Immature natural killer cell (primary cell): ENCODE measurements around the gene PPP1CC. TPM values are rescaled to one million over a fixed set of nuclear protein-coding genes. Genes with fewer than 3 reads are reported as not detected.
"Not testable (repeated sequence)": the region's sequence is repeated elsewhere in the genome, so short reads cannot be mapped to it uniquely, and the experiment has no call there.

ENCODE experiments used
- DNase-seq, 3 donors: peaks; one replicate each; pipeline ENCODE4 v3.0.0; 2022; ENCODE audit warnings: mixed read lengths in 1 of 3
- H3K27ac Mint-ChIP-seq, 6 donors: one replicate each; pipeline ENCODE4 v1.8.0; 2020; ENCODE audit warnings: mixed read lengths in 6 of 6, mild to moderate bottlenecking in 5 of 6, inconsistent platforms in 4 of 6, moderate library complexity in 3 of 6
- H3K27me3 Mint-ChIP-seq, 3 donors: one replicate each; pipeline ENCODE4 v1.8.0; 2020 to 2021; ENCODE audit warnings: low read depth in 3 of 3, mild to moderate bottlenecking in 3 of 3, mixed read lengths in 3 of 3, moderate library complexity in 3 of 3, inconsistent platforms in 1 of 3
- H3K36me3 Mint-ChIP-seq, 3 donors: one replicate each; pipeline ENCODE4 v1.8.0; 2020; ENCODE audit warnings: mixed read lengths in 3 of 3, inconsistent platforms in 2 of 3, mild to moderate bottlenecking in 2 of 3
- H3K4me1 Mint-ChIP-seq, 2 donors: one replicate each; pipeline ENCODE4 v1.8.0; 2020; ENCODE audit warnings: inconsistent platforms in 2 of 2, mild to moderate bottlenecking in 2 of 2, mixed read lengths in 2 of 2, moderate library complexity in 1 of 2
- H3K4me3 Mint-ChIP-seq, 5 donors: one replicate each; pipeline ENCODE4 v1.8.0; 2020; ENCODE audit warnings: mild to moderate bottlenecking in 5 of 5, mixed read lengths in 5 of 5, inconsistent platforms in 3 of 5, moderate library complexity in 3 of 5
- H3K9me3 Mint-ChIP-seq, 6 donors: one replicate each; pipeline ENCODE4 v1.8.0; 2020; ENCODE audit warnings: mild to moderate bottlenecking in 6 of 6, mixed read lengths in 6 of 6, inconsistent platforms in 4 of 6, moderate library complexity in 3 of 6
- polyA plus RNA-seq, 3 donors: library from polyadenylated mRNA; unstranded; fragments of 300-500 nt; fragmentation: Illumina TruSeq; gene quantifications; one replicate each; pipeline ENCODE4 v1.2.3, GENCODE V29; 2021

The PPP1CC gene
- polyA plus RNA-seq, 3 donors from 2014 or later: 74.3 to 116 (median 89.8) TPM

DNA sequence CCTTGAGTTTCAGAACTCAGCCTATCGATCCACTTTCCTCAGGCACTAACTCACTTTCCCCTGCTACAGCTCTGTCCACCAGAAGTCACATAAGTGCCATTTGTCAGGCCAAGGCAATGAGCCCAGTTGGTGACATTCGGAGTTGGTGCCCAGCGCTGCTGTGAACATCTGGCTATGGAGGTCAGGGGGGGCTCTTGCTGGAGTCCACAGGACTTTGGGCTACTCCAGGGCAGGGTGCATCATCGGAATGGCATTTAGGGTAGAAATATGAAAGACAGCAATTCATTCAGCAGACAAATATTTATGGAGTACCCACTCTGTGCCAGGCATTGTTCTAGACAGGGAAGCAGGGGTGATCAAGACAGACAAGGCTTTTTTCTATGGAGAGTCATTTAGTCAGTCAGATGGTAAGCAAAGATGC lies 1.5 kb upstream of the PPP1CC start:
- no peaks in the 10 kb centered on the region for H3K36me3 Mint-ChIP-seq
- no peak for DNase-seq

DNA sequence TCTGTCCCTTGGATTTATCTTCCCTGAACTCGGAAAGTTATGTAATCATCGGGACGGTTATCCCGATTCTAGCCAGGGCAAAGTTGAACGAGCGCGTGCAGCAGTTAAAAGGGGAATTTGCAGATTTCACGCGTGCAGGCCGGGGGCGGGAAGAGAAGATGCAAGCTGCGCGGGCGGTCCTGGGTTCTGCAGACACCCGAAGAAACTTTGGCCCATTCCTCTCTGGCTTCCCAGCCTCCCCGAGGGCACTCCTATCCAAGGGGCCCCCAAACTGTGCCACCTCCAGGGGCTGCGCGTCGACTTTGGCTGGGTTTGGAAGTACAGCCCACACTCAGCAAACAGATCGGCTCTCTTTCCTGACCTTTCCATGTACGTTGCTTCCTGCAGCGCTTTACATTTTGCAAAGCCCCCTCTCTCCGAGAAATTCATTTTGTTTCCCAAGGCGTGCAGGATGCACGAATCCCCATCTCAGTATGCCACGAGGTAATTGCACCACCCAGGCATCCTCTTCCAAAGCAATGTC lies 941 bp upstream of the PPP1CC start:
- Mint-ChIP-seq H3K4me3 (peak overlapping the region; percentile 95 to 100 (median 100)), H3K9me3 (no peaks in the 10 kb centered on the region), H3K4me1 (peaks cover 40 to 48% of the 10 kb centered on the region in 2 donors), H3K27me3 (peaks cover 12 to 21% (median 13%) of the 10 kb centered on the region in 3 donors), H3K36me3 (no peaks in the 10 kb centered on the region), H3K27ac (peak overlapping the region; percentile 9 to 95 (median 66))
- no peak for DNase-seq

More for the DNA sequence above, 1.5 kb upstream of the PPP1CC start:
- peak overlapping the region; percentile 17 to 60 (median 36) for H3K27ac Mint-ChIP-seq
- H3K4me1 Mint-ChIP-seq: peaks cover 36 to 42% of the 10 kb centered on the region in 2 donors
- H3K27me3 Mint-ChIP-seq: peaks cover 12 to 21% (median 13%) of the 10 kb centered on the region in 3 donors
- peak overlapping the region; percentile 45 to 100 (median 67) for H3K4me3 Mint-ChIP-seq
- H3K9me3 Mint-ChIP-seq: no peaks in the 10 kb centered on the region

DNA sequence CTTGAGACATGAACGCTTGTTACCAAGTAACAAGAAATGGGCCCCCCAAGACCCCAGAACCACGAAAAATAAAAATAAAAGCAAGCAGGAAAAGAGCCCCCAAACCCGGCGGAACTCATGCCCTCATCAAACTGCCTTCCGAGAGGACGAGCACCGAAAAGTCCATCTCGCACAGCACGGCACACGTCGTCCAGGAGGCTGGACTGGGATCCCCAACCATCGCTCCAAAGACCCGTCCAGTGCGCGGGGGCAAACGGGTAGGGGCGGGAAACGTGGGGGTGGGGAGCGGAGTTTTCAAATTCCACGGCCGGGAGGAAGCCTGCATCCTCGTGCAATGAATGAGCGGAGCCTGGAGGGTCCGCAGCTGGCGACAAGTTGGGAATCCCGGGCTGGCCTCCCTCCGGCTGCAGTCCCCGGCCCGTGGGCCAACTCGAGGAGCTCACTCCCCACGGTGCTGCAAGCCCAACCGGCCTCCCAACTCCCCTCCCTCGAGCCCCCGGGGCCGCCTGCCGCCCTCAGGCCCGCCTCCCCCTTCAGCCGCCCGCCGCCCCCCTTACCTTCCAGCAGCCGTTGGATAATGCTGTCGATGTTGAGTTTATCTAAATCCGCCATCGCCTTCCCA lies 484 bp downstream of the PPP1CC start:
- H3K9me3 Mint-ChIP-seq: no peaks in the 10 kb centered on the region
- peaks cover 13 to 21% (median 14%) of the 10 kb centered on the region in 3 donors for H3K27me3 Mint-ChIP-seq
- H3K27ac Mint-ChIP-seq: peak overlapping the region; percentile 93 to 99 (median 97)
- H3K4me1 Mint-ChIP-seq: peaks cover 53 to 62% of the 10 kb centered on the region in 2 donors
- peak overlapping the region; percentile 99 to 100 (median 100) for H3K4me3 Mint-ChIP-seq
- no peaks in the 10 kb centered on the region for H3K36me3 Mint-ChIP-seq
- DNase-seq: no peak

DNA sequence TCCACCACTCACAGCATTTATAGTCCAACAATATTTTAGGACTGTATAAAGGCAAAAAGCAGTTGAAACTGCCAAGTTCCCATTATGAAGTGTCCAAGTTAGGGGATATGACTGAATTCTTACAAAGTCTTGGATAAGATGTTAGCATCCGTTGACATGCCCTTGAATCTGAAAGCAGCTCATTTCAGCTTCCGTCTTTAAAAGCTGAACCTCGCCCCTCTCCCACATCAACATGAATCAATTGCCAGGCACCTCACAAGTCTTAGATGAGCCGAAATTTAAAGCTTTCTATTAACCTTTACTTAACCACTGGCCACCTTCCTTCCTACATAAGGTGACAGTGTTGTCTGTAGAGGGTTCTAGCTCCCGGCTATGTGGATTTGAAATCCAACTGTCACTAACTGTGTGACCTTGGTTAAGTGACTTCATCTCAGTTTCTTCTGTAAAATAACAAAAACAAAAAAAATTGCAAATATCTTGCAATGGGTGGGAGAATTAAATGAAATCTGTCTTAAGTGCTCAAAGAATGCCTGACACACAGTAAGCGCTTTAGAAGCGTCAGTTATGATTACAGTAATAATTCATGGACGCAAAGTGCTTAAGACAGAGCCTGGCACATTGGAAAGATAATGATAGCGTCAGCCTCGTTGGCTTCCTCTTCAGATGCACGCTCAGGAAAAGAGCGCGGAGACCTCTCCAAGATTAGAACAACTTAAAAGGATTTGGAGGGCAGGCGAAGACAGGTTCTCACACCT lies 1.2 kb downstream of the PPP1CC start:
- H3K27ac Mint-ChIP-seq: peak overlapping the region; percentile 93 to 99 (median 97)
- H3K4me1 Mint-ChIP-seq: peaks cover 58 to 69% of the 10 kb centered on the region in 2 donors
- DNase-seq: peak in 2 of 3 donors; percentile 10 to 20
- no peaks in the 10 kb centered on the region for H3K36me3 Mint-ChIP-seq
- H3K27me3 Mint-ChIP-seq: peaks cover 13 to 19% (median 14%) of the 10 kb centered on the region in 3 donors
- H3K4me3 Mint-ChIP-seq: peak overlapping the region; percentile 99 to 100 (median 100)
- H3K9me3 Mint-ChIP-seq: no peaks in the 10 kb centered on the region

DNA sequence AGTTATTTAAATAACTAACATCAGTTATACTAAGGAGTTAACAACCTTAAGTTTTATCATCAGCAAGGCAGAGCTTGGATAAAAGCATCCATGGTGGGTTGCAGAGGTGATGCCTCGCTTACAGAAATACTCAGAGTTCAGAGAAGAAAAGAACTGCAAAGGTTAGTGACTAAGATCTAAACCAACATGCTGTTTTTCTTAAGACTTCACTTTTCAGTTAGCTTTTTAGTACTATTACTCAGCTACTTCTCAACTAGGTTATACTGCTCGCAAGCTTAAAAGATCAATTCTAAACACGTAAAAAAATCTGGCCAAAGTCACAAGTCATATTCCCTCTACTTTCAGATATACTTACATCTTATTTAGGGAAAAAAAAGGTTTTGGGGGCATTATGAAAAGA lies 2.8 kb downstream of the PPP1CC start:
- peaks cover 67 to 77% of the 10 kb centered on the region in 2 donors for H3K4me1 Mint-ChIP-seq

DNA sequence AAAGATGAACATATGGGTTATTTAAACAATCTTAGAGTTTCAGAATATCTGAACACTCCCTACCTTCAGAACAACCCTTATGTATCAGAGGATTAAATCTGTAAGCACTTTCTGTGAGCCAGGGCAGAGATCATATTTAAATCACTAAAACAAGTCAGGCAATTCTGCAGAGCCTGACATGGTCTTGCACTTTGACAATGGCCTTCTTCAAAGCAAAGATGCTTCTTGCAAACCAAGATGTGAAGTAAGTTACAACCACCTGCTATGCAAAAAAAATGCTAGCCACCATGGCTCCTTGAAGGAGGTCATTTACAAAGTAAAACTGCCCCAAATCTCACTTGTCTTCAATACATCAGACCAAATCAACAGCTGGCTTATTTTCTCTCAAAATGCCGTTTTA lies 3.2 kb downstream of the PPP1CC start:
- Mint-ChIP-seq H3K27ac (peak overlapping the region in 5 of 6 donors; percentile 4 to 80 (median 57)), H3K36me3 (peaks cover 0 to 6% (median 0%) of the 10 kb centered on the region in 3 donors), H3K9me3 (no peaks in the 10 kb centered on the region), H3K4me1 (peaks cover 69 to 77% of the 10 kb centered on the region in 2 donors), H3K27me3 (peaks cover 13 to 19% (median 14%) of the 10 kb centered on the region in 3 donors), H3K4me3 (peak overlapping the region; percentile 26 to 100 (median 65))
- no peak for DNase-seq

More for the DNA sequence above, 2.8 kb downstream of the PPP1CC start:
- Mint-ChIP-seq H3K36me3 (peaks cover 0 to 6% (median 0%) of the 10 kb centered on the region in 3 donors), H3K27ac (peak overlapping the region in 5 of 6 donors; percentile 4 to 80 (median 57)), H3K4me3 (peak overlapping the region; percentile 26 to 100 (median 67)), H3K9me3 (no peaks in the 10 kb centered on the region), H3K27me3 (peaks cover 13 to 19% (median 14%) of the 10 kb centered on the region in 3 donors)
- DNase-seq: no peak

DNA sequence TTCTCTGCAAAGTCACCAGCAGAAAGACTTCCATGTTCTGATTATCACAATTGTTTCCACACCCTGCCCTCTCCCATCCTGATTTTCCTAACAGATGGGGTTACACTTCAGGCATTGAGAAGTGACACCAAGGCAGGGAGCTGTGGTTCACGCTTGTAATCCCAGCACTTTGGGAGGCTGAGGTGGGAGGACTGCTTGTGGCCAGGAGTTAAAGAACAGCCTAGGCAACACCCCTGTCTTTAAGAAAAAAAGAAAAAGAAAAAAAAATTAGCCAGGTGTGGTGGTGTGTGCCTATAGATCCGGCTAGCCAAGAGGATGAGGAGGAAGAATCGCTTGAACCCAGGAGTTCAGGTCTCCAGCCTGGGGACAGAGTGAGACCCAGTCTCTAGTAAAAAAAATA lies 5.2 kb downstream of the PPP1CC start:
- peak in 1 of 3 donors; percentile 20 for DNase-seq
- H3K4me3 Mint-ChIP-seq: peak overlapping the region; percentile 41 to 75 (median 62)
- H3K4me1 Mint-ChIP-seq: peaks cover 77 to 81% of the 10 kb centered on the region in 2 donors
- H3K9me3 Mint-ChIP-seq: no peaks in the 10 kb centered on the region
- peaks cover 0 to 6% (median 0%) of the 10 kb centered on the region in 3 donors for H3K36me3 Mint-ChIP-seq
- H3K27me3 Mint-ChIP-seq: peaks cover 5 to 11% (median 7%) of the 10 kb centered on the region in 3 donors
- peak overlapping the region; percentile 66 to 86 (median 74) for H3K27ac Mint-ChIP-seq

DNA sequence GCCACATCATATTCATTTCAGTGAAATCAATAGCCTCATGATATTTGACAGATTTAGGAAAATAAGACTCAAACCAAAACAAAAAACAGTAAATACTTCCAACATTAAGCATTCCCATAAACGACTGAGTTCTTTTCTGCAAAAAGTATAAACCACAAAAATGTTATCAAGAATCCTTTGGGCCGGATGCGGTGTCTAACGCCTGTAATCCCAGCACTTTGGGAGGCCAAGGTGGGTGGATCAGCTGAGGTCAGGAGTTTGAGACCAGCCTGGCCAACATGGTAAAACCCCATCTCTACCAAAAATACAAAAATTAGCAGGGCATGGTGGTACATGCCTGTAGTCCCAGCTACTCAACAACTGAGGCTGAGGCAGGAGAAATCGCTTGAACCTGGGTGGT lies 5.7 kb downstream of the PPP1CC start:
- H3K27ac Mint-ChIP-seq: peak overlapping the region in 4 of 6 donors; percentile 16 to 76 (median 52)
- not testable (repeated sequence) for H3K9me3 Mint-ChIP-seq, H3K36me3 Mint-ChIP-seq, DNase-seq, H3K27me3 Mint-ChIP-seq
- H3K4me1 Mint-ChIP-seq: peaks cover 81 to 86% of the 10 kb centered on the region in 2 donors
- H3K4me3 Mint-ChIP-seq: peak overlapping the region in 2 of 5 donors; percentile 32 to 42

DNA sequence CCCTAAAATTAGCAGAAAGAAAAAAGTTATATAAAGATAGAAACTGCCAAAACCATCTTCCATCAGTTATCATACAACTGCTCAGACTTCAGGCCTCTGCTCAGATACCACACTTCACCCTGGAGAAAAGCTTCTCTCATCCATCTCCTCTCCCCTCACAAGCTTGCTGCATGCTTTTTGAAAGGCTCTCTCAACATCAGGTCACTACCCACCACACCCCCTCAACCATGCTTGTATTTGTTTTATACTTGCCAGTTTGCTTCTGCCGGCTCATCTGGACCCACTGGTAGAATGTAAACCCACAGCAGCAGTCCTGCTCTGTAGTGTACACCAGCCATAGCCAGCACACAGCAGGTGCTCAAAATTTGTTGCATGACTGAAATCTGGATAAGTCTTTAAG lies 8.8 kb downstream of the PPP1CC start:
- Mint-ChIP-seq H3K27me3 (peaks cover 0 to 2% (median 0%) of the 10 kb centered on the region in 3 donors), H3K27ac (peak overlapping the region in 5 of 6 donors; percentile 4 to 61 (median 48)), H3K4me1 (peaks cover 63 to 81% of the 10 kb centered on the region in 2 donors), H3K9me3 (no peaks in the 10 kb centered on the region), H3K4me3 (peak overlapping the region in 1 of 5 donors; percentile 39), H3K36me3 (peaks cover under 1 to 21% (median 10%) of the 10 kb centered on the region in 3 donors)
- no peak for DNase-seq

DNA sequence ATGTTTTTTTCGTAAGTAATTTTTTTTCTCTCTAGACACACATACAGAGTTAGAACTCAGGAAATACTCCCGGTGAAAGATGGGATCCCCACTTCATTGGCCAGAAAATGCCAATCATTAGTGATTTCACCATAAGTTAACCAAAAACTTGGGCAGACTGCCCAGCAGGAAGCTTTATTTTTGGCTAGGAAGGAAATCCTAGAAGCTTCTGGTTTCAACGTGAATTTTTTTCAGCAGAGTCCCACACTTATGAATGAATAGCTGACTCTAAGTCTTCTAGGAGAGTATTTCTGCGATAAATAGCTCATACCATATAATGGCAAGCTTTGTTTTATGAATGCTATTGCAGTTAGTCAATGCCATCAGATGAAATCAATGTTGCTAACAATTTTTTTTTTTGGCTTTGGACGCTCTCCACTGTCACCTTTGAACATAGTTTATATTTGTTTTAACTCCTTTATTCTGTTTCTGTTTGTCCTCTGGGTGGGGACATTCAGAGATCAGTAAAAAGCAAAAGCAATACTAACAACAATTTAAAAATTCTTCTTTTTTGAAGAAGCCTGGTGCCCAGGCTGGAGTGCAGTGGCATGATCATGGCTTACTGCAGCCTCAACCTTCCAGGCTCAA lies 9.5 kb downstream of the PPP1CC start:
- DNase-seq: no peak
- peak overlapping the region in 3 of 6 donors; percentile 19 to 74 (median 35) for H3K27ac Mint-ChIP-seq
- H3K27me3 Mint-ChIP-seq: peaks cover 0 to 2% (median 0%) of the 10 kb centered on the region in 3 donors
- H3K4me3 Mint-ChIP-seq: peak overlapping the region in 1 of 5 donors; percentile 33
- no peaks in the 10 kb centered on the region for H3K9me3 Mint-ChIP-seq
- peaks cover 57 to 79% of the 10 kb centered on the region in 2 donors for H3K4me1 Mint-ChIP-seq
- peaks cover 5 to 26% (median 10%) of the 10 kb centered on the region in 3 donors for H3K36me3 Mint-ChIP-seq

DNA sequence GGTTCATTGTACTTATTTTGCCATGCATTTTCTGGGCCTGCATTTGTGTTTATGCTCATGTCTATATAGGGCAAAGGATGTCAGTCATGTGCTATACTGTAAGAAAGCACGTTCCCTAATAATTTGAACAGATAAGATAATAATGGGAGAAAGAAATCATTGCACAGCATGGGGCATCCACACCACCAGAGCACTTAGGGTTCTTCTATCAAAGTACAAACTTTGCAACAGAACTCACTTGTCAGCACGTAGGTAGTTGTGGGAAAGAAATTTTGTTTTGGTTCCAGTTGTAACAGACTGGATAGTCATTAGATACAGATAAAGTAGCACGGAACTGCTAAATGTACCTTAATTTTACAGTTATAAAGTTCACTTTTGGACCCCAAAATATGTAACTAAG lies 10.1 kb downstream of the PPP1CC start:
- no peak overlapping the region for H3K4me3 Mint-ChIP-seq
- peak overlapping the region in 2 of 6 donors; percentile 18 to 19 for H3K27ac Mint-ChIP-seq
- peaks cover 9 to 29% (median 14%) of the 10 kb centered on the region in 3 donors for H3K36me3 Mint-ChIP-seq
- no peaks in the 10 kb centered on the region for H3K9me3 Mint-ChIP-seq
- H3K4me1 Mint-ChIP-seq: peaks cover 55 to 78% of the 10 kb centered on the region in 2 donors
- DNase-seq: no peak
- H3K27me3 Mint-ChIP-seq: no peaks in the 10 kb centered on the region

DNA sequence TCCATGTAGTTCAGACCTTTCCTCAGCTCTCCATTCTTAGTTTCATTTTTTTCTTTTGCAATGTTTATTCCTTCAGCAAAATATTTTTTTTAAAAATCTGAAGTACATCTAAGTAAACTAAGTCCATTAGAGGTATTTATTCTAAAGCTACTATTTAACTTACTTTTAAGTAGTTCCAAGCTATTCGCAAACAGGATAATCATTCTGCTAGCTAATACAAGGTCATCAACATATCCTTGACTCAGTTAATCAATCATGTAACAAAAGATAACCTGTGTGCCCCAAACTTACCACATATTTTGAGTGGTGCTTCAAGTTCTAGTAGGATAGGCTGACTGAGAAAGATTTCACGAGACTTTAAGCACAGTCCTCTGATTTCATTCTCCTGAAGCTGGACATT lies 11.2 kb downstream of the PPP1CC start:
- Mint-ChIP-seq H3K4me3 (no peak overlapping the region), H3K27ac (peak overlapping the region in 1 of 6 donors; percentile 51), H3K4me1 (peaks cover 55 to 78% of the 10 kb centered on the region in 2 donors), H3K9me3 (no peaks in the 10 kb centered on the region), H3K36me3 (peaks cover 14 to 30% (median 18%) of the 10 kb centered on the region in 3 donors), H3K27me3 (no peaks in the 10 kb centered on the region)
- DNase-seq: no peak

DNA sequence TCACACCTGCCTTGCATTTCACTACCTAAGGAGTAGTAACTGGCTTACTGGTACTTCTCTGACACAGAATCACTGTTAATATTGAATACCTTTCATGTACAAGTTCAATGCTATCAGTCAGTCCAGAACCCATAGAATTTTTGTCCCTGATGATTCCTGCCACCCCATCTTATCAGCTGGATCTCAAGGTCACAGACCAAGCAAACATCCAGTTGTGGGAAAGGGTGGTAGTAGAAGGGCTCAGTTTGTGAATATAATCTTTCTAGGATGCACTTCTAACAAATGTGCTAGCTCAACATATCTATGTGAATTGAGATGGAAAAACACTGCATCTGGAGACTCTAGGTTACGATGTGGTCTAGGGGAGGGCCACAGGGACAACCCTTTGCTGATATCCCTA lies 14.1 kb downstream of the PPP1CC start:
- H3K4me3 Mint-ChIP-seq: no peak overlapping the region
- peaks cover 20 to 38% (median 31%) of the 10 kb centered on the region in 3 donors for H3K36me3 Mint-ChIP-seq
- peaks cover 45 to 82% of the 10 kb centered on the region in 2 donors for H3K4me1 Mint-ChIP-seq
- DNase-seq: no peak
- H3K27ac Mint-ChIP-seq: peak overlapping the region in 5 of 6 donors; percentile 71 to 90 (median 76)
- no peaks in the 10 kb centered on the region for H3K27me3 Mint-ChIP-seq
- no peaks in the 10 kb centered on the region for H3K9me3 Mint-ChIP-seq
